H9 (cell line): ENCODE measurements around the gene ZNF213. TPM values are rescaled to one million over a fixed set of nuclear protein-coding genes. Genes with fewer than 3 reads are reported as not detected.

Experiments
- DNase-seq: peaks from one replicate; pipeline ENCODE4 v3.0.0-alpha.2; 2017
- H2AFZ ChIP-seq: one replicate; pipeline ENCODE4 v1.6.1; 2013; ENCODE audit warnings: mild to moderate bottlenecking, low read length, control low read depth, moderate library complexity
- H2AK5ac ChIP-seq: 2 replicates; pipeline ENCODE4 v1.6.1; 2013; ENCODE audit warnings: low read length, control low read depth, mixed read lengths; ENCODE audit not compliant: insufficient read length
- H2BK120ac ChIP-seq: one replicate; pipeline ENCODE4 v1.6.1; 2013; ENCODE audit warnings: low read depth, mild to moderate bottlenecking, low read length, control low read depth, inconsistent platforms; ENCODE audit not compliant: poor library complexity, severe bottlenecking
- H2BK12ac ChIP-seq: 2 replicates; pipeline ENCODE4 v1.6.1; 2013; ENCODE audit warnings: low read length, control low read depth, mixed read lengths, low read depth; ENCODE audit not compliant: insufficient read length
- H2BK15ac ChIP-seq: 2 replicates; pipeline ENCODE4 v1.6.1; 2013; ENCODE audit warnings: low read depth, low read length, control low read depth
- H2BK20ac ChIP-seq: one replicate; pipeline ENCODE4 v1.6.1; 2013; ENCODE audit warnings: low read depth, mild to moderate bottlenecking, low read length, control low read depth, inconsistent platforms; ENCODE audit not compliant: poor library complexity, severe bottlenecking
- H2BK5ac ChIP-seq: 2 replicates; pipeline ENCODE4 v1.6.1; 2013; ENCODE audit warnings: low read length, control low read depth, mixed read lengths; ENCODE audit not compliant: insufficient read length
- H3K14ac ChIP-seq: 2 replicates; pipeline ENCODE4 v1.6.1; 2013; ENCODE audit warnings: low read length, control low read depth; ENCODE audit not compliant: insufficient read depth
- H3K18ac ChIP-seq: 2 replicates; pipeline ENCODE4 v1.6.1; 2013; ENCODE audit warnings: low read depth, mild to moderate bottlenecking, mixed read lengths, low read length, control low read depth; ENCODE audit not compliant: insufficient read length
- H3K23ac ChIP-seq: 2 replicates; pipeline ENCODE4 v1.6.1; 2013; ENCODE audit warnings: low read length, control low read depth, mixed read lengths, low read depth; ENCODE audit not compliant: insufficient read length
- H3K23me2 ChIP-seq: 2 replicates; pipeline ENCODE4 v1.6.1; 2013; ENCODE audit warnings: low read depth, mild to moderate bottlenecking, mixed read lengths, low read length, control low read depth; ENCODE audit not compliant: insufficient read length, poor library complexity, severe bottlenecking
- H3K27ac ChIP-seq: 2 replicates; pipeline ENCODE4 v1.5.1; 2013; ENCODE audit warnings: low read length, control low read depth, mixed read lengths, low read depth; ENCODE audit not compliant: insufficient read length
- H3K27me3 ChIP-seq: 2 replicates; pipeline ENCODE4 v1.6.1; 2013; ENCODE audit warnings: low read length, control low read depth, inconsistent platforms; ENCODE audit not compliant: insufficient read depth
- H3K4ac ChIP-seq: 2 replicates; pipeline ENCODE4 v1.6.1; 2013; ENCODE audit warnings: low read depth, mild to moderate bottlenecking, control low read depth, inconsistent platforms, low read length, moderate library complexity
- H3K4me1 ChIP-seq: 2 replicates; pipeline ENCODE4 v1.6.1; 2013; ENCODE audit warnings: low read length, control low read depth, inconsistent platforms; ENCODE audit not compliant: insufficient read depth
- H3K4me2 ChIP-seq: 2 replicates; pipeline ENCODE4 v1.6.1; 2013; ENCODE audit warnings: low read length, control low read depth, mixed read lengths; ENCODE audit not compliant: insufficient read length, insufficient read depth
- H3K56ac ChIP-seq: 2 replicates; pipeline ENCODE4 v1.6.1; 2013; ENCODE audit warnings: low read depth, mild to moderate bottlenecking, mixed read lengths, low read length, control low read depth; ENCODE audit not compliant: insufficient read length
- H3K79me1 ChIP-seq: 2 replicates; pipeline ENCODE4 v1.6.1; 2013; ENCODE audit warnings: low read depth, mild to moderate bottlenecking, moderate library complexity, low read length, control low read depth, inconsistent platforms; ENCODE audit not compliant: insufficient read depth, poor library complexity, severe bottlenecking
- H3K79me2 ChIP-seq: 2 replicates; pipeline ENCODE4 v1.6.1; 2013; ENCODE audit warnings: low read length, control low read depth, inconsistent platforms; ENCODE audit not compliant: insufficient read depth
- H3K9ac ChIP-seq: 2 replicates; pipeline ENCODE4 v1.6.1; 2013; ENCODE audit warnings: low read length, control low read depth, mixed read lengths; ENCODE audit not compliant: insufficient read length; ENCODE audit errors: extremely low read depth
- H3K9me3 ChIP-seq: one replicate; pipeline ENCODE4 v1.6.1; 2013; ENCODE audit warnings: low read depth, low read length, inconsistent platforms; ENCODE audit not compliant: control insufficient read depth
- H3T11ph ChIP-seq: one replicate; pipeline ENCODE4 v1.6.1; 2013; ENCODE audit warnings: mild to moderate bottlenecking, low read length, control low read depth, inconsistent platforms
- H4K20me1 ChIP-seq: one replicate; pipeline ENCODE4 v1.6.1; 2013; ENCODE audit not compliant: control insufficient read depth, insufficient read length, insufficient read depth
- H4K5ac ChIP-seq: 2 replicates; pipeline ENCODE4 v1.6.1; 2013; ENCODE audit warnings: low read depth, mild to moderate bottlenecking, mixed read lengths, low read length, control low read depth; ENCODE audit not compliant: insufficient read length
- H4K8ac ChIP-seq: replicated peaks from 2 replicates; pipeline ENCODE4 v1.6.1; 2013; ENCODE audit warnings: low read length, control low read depth, mixed read lengths, low read depth; ENCODE audit not compliant: insufficient read length
- H4K91ac ChIP-seq: 2 replicates; pipeline ENCODE4 v1.6.1; 2013; ENCODE audit warnings: low read depth, mild to moderate bottlenecking, moderate library complexity, mixed read lengths, low read length, control low read depth; ENCODE audit not compliant: insufficient read length
- H3K27ac Mint-ChIP-seq, 3 experiments: 2 replicates in 2 of 3; 3 replicates in 1 of 3; pipeline ENCODE4 v1.8.0; 2020 to 2021; ENCODE audit warnings: mixed read lengths in 3 of 3, mild to moderate bottlenecking in 1 of 3, moderate library complexity in 1 of 3
- H3K27me3 Mint-ChIP-seq: 2 replicates; pipeline ENCODE4 v1.8.0; 2021; ENCODE audit warnings: low read depth, mild to moderate bottlenecking, moderate library complexity, mixed read lengths
- H3K36me3 Mint-ChIP-seq, 3 experiments: 2 replicates in 2 of 3; 3 replicates in 1 of 3; pipeline ENCODE4 v1.8.0; 2020 to 2021; ENCODE audit warnings: low read depth in 3 of 3, mixed read lengths in 3 of 3; ENCODE audit not compliant: insufficient read depth in 1 of 3
- H3K4me1 Mint-ChIP-seq, 2 experiments: 2 replicates each; pipeline ENCODE4 v1.8.0; 2020; ENCODE audit warnings: mixed read lengths in 2 of 2
- H3K4me3 Mint-ChIP-seq, 2 experiments: 2 replicates in 1 of 2; 3 replicates in 1 of 2; pipeline ENCODE4 v1.8.0; 2020 to 2021; ENCODE audit warnings: mild to moderate bottlenecking in 2 of 2, mixed read lengths in 2 of 2, moderate library complexity in 1 of 2
- H3K9me3 Mint-ChIP-seq, 2 experiments: 2 replicates in 1 of 2; 3 replicates in 1 of 2; pipeline ENCODE4 v1.8.0; 2020; ENCODE audit warnings: mild to moderate bottlenecking in 2 of 2, mixed read lengths in 2 of 2, moderate library complexity in 1 of 2
- WGBS: extraction: QIAGEN DNeasy Blood & Tissue Kit; methylation state at CpG from one replicate; pipeline ENCODE4 v1.1.7; 2013; ENCODE audit warnings: missing lambda C conversion rate, low lambda C conversion rate, mixed read lengths; ENCODE audit not compliant: insufficient read length; ENCODE audit errors: extremely low coverage; 5-methylcytosine and 5-hydroxymethylcytosine counted together
- total RNA-seq: library from RNA; stranded (reverse); gene quantifications from 2 replicates; pipeline ENCODE4 v1.2.1, GENCODE V29; 2021
- TF ChIP-seq, protein P1 (sequence below): fragments of 200-600 bp; sonication (generic); conservative IDR thresholded peaks from 3 replicates; pipeline ENCODE4 v1.8.0; 2021; ENCODE audit warnings: antibody characterized with exemption, mild to moderate bottlenecking

The ZNF213 gene
- total RNA-seq, 1 experiment from 2014 or later = 6.4 TPM

DNA sequence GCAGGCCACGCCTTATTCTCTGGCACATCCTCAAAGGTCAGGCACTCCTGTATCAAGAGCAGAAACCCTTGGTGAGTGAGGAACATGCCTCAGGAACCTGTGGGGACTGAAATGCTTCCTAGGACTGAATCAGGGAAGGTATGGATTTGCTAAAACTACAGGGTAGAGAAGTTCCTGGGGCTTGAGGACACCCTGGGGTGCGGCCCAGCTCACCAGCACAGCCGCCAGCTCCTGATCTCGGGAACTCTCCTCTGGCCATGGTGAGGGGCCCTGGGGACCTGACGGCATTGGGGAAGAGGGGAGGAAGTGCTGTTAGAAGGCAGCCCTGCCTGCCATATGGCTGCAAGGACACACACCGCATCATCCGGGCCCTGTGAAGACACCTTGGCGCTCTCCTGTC, 43.3 kb upstream of the ZNF213 start:
- Histone ChIP-seq H3K79me2 (peaks cover 8% of the 10 kb centered on the region; the same call in 1 of the 2 replicates), H3K9ac (no peak overlapping the region), H2BK15ac (no peak overlapping the region), H3K23me2 (no peaks in the 10 kb centered on the region), H3K14ac (no peak overlapping the region), H3K79me1 (peaks cover 6% of the 10 kb centered on the region), H2BK20ac (no peak overlapping the region), H3K27ac (no peak overlapping the region), H3T11ph (no peak overlapping the region), H4K20me1 (no peaks in the 10 kb centered on the region), H2BK5ac (no peak overlapping the region), H3K4me1 (peaks cover 3% of the 10 kb centered on the region; the same call in 1 of the 2 replicates), H4K91ac (no peak overlapping the region), H2BK120ac (no peak overlapping the region), H3K18ac (no peak overlapping the region), H3K4ac (no peak overlapping the region), H3K27me3 (no peaks in the 10 kb centered on the region), H3K9me3 (no peaks in the 10 kb centered on the region), H3K56ac (no peak overlapping the region), H4K8ac (no peak overlapping the region), H3K4me2 (no peak overlapping the region), H2AFZ (no peak overlapping the region), H4K5ac (no peak overlapping the region), H3K23ac (no peak overlapping the region), H2AK5ac (no peak overlapping the region), H2BK12ac (no peak overlapping the region)
- H3K4me1 Mint-ChIP-seq = peaks cover 23 to 29% of the 10 kb centered on the region in 2 experiments
- H3K4me3 Mint-ChIP-seq = no peak overlapping the region
- WGBS = no CpG with 5 or more reads among the region's 8 CpGs
- no peaks in the 10 kb centered on the region for H3K9me3 Mint-ChIP-seq
- H3K36me3 Mint-ChIP-seq = peaks cover 49 to 79% (median 53%) of the 10 kb centered on the region in 3 experiments
- H3K27me3 Mint-ChIP-seq = no peaks in the 10 kb centered on the region; the same call in 1 of the 2 replicates
- H3K27ac Mint-ChIP-seq = 0 out of 7 replicates have a peak overlapping the region, but pooled peaks of 1 of the 3 experiments have one; percentile 28
- TF ChIP-seq, protein P1, sequence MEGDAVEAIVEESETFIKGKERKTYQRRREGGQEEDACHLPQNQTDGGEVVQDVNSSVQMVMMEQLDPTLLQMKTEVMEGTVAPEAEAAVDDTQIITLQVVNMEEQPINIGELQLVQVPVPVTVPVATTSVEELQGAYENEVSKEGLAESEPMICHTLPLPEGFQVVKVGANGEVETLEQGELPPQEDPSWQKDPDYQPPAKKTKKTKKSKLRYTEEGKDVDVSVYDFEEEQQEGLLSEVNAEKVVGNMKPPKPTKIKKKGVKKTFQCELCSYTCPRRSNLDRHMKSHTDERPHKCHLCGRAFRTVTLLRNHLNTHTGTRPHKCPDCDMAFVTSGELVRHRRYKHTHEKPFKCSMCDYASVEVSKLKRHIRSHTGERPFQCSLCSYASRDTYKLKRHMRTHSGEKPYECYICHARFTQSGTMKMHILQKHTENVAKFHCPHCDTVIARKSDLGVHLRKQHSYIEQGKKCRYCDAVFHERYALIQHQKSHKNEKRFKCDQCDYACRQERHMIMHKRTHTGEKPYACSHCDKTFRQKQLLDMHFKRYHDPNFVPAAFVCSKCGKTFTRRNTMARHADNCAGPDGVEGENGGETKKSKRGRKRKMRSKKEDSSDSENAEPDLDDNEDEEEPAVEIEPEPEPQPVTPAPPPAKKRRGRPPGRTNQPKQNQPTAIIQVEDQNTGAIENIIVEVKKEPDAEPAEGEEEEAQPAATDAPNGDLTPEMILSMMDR = no peak
- DNase-seq = no peak
